ENCODE data around the gene HSD17B12.
A peak's percentile ranks its signal among the peaks of the same experiment; 100 is the strongest.

GRCh38 chr11:43825217-43825816 lies 144.8 kb downstream of the HSD17B12 start:
- TF ChIP-seq CTCF (IDR thresholded peaks at IDR 0.05) (peak in 5 of 6 experiments; percentile 30 to 39 (median 32)), POLR2A (IDR thresholded peaks at IDR 0.05) (no peak), POLR2AphosphoS5 (IDR thresholded peaks at IDR 0.05) (no peak), EP300 (IDR thresholded peaks at IDR 0.05) (no peak)
